ENCODE results near the gene SLC46A3.

GRCh38 chr13:28723806-28724205, 5.0 kb upstream of the SLC46A3 start:
- no peak for TF ChIP-seq POLR2A (IDR thresholded peaks at IDR 0.05; ENCODE audit: low read depth)
- no peak for TF ChIP-seq CTCF (IDR thresholded peaks at IDR 0.05)
- TF ChIP-seq POLR2AphosphoS5 (IDR thresholded peaks at IDR 0.05), result no peak
- TF ChIP-seq EP300 (IDR thresholded peaks at IDR 0.05), result no peak

All from esophagus muscularis mucosa (tissue), 4 donors.